ENCODE results near the gene KCNT2.

Gene KCNT2

DNA sequence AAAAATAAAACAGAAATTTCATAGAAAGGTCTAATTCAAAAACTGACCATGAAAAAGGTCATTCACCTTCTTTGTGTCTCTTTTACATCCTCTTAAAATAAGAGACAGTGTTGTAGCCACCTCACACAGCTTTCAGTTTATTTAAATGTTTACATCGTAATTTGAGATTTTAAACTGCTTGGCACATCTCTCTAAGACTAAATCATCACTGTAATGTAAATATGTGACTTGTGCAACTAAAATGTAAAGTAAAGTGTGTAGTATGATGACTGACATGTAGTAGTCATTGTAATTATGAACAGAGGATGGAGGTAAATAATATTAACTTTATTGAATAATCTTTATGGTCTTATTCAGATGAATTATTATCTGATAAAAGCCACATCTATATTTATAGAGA is 283.9 kb downstream of the KCNT2 start:
- Histone ChIP-seq H3K36me3 (ENCODE audit: insufficient read depth) (no peaks in the 10 kb centered on the region), H3K9ac (no peak overlapping the region), H3K4me1 (ENCODE audit: low read depth, poor library complexity, severe bottlenecking) (no peaks in the 10 kb centered on the region), H3K4me3 (IDR thresholded peaks at IDR 0.05; ENCODE audit: insufficient read depth, low read depth, low read length) (no peak overlapping the region), H3K79me2 (ENCODE audit: insufficient read depth, low read depth) (no peaks in the 10 kb centered on the region), H3K4me2 (no peak overlapping the region), H3K27ac (no peak overlapping the region), H2AFZ (ENCODE audit: low read depth) (no peak overlapping the region), H4K20me1 (ENCODE audit: insufficient read depth) (no peaks in the 10 kb centered on the region), H3K27me3 (ENCODE audit: insufficient read depth, low read depth) (no peaks in the 10 kb centered on the region)
- TF ChIP-seq, protein P1, sequence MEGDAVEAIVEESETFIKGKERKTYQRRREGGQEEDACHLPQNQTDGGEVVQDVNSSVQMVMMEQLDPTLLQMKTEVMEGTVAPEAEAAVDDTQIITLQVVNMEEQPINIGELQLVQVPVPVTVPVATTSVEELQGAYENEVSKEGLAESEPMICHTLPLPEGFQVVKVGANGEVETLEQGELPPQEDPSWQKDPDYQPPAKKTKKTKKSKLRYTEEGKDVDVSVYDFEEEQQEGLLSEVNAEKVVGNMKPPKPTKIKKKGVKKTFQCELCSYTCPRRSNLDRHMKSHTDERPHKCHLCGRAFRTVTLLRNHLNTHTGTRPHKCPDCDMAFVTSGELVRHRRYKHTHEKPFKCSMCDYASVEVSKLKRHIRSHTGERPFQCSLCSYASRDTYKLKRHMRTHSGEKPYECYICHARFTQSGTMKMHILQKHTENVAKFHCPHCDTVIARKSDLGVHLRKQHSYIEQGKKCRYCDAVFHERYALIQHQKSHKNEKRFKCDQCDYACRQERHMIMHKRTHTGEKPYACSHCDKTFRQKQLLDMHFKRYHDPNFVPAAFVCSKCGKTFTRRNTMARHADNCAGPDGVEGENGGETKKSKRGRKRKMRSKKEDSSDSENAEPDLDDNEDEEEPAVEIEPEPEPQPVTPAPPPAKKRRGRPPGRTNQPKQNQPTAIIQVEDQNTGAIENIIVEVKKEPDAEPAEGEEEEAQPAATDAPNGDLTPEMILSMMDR (conservative IDR thresholded peaks at IDR 0.05; ENCODE audit: low read depth, low read length), result no peak

DNA sequence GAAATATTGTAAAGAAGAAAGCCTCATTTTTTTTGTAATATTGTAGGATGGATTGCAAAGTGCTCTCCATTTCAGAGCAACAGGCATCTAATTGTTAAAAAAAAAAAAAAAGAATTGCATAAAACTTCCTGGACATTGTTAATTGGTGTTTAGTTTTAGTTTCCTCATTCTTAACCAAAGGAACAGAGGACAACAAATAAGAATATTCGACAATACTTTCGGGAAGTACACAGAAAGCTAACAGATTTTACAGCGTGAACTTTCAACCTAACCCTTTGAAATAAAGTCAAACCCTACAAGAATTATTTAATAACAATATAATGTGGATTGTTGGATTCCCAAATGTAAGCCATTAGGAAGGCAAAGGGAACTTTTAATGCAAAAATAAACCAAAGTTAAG is 284.4 kb downstream of the KCNT2 start:
- H2AFZ ChIP-seq (ENCODE audit: low read depth), result no peak overlapping the region
- H3K4me2 ChIP-seq, result no peak overlapping the region
- H3K36me3 ChIP-seq (ENCODE audit: insufficient read depth), result no peaks in the 10 kb centered on the region

DNA sequence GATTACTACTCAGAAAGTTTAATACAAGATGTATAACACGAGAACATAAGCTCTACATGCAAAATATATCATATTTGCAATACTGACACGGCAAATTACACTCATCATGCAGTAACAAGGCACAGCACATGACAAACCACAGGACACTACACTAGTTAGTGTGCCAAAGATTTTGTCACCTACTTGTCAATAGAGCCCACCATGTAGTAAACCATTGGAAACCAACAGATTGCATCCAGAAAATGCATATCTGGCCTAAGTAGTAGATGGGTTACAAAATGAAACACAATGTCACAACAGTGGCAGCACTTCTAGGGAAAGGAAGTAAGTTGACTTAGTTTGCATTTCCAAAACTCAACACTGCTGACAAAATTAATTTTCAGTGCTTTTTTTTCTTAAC is 288.9 kb downstream of the KCNT2 start:
- Histone ChIP-seq H3K36me3 (ENCODE audit: insufficient read depth) (no peaks in the 10 kb centered on the region), H3K27me3 (ENCODE audit: insufficient read depth, low read depth) (no peaks in the 10 kb centered on the region), H3K9ac (no peak overlapping the region), H3K4me3 (IDR thresholded peaks at IDR 0.05; ENCODE audit: insufficient read depth, low read depth, low read length) (no peak overlapping the region), H4K20me1 (ENCODE audit: insufficient read depth) (no peaks in the 10 kb centered on the region), H3K4me1 (ENCODE audit: low read depth, poor library complexity, severe bottlenecking) (no peaks in the 10 kb centered on the region), H2AFZ (ENCODE audit: low read depth) (no peak overlapping the region), H3K27ac (no peak overlapping the region), H3K79me2 (ENCODE audit: insufficient read depth, low read depth) (no peaks in the 10 kb centered on the region), H3K4me2 (no peak overlapping the region)
- TF ChIP-seq, protein P1 (conservative IDR thresholded peaks at IDR 0.05; ENCODE audit: low read depth, low read length), result no peak

More for the DNA sequence above, 284.4 kb downstream of the KCNT2 start:
- Histone ChIP-seq H3K4me1 (ENCODE audit: low read depth, poor library complexity, severe bottlenecking) (no peaks in the 10 kb centered on the region), H3K4me3 (IDR thresholded peaks at IDR 0.05; ENCODE audit: insufficient read depth, low read depth, low read length) (no peak overlapping the region), H3K27ac (no peak overlapping the region), H3K9ac (no peak overlapping the region), H3K79me2 (ENCODE audit: insufficient read depth, low read depth) (no peaks in the 10 kb centered on the region), H3K27me3 (ENCODE audit: insufficient read depth, low read depth) (no peaks in the 10 kb centered on the region), H4K20me1 (ENCODE audit: insufficient read depth) (no peaks in the 10 kb centered on the region)
- TF ChIP-seq, protein P1 (conservative IDR thresholded peaks at IDR 0.05; ENCODE audit: low read depth, low read length), result no peak

DNA sequence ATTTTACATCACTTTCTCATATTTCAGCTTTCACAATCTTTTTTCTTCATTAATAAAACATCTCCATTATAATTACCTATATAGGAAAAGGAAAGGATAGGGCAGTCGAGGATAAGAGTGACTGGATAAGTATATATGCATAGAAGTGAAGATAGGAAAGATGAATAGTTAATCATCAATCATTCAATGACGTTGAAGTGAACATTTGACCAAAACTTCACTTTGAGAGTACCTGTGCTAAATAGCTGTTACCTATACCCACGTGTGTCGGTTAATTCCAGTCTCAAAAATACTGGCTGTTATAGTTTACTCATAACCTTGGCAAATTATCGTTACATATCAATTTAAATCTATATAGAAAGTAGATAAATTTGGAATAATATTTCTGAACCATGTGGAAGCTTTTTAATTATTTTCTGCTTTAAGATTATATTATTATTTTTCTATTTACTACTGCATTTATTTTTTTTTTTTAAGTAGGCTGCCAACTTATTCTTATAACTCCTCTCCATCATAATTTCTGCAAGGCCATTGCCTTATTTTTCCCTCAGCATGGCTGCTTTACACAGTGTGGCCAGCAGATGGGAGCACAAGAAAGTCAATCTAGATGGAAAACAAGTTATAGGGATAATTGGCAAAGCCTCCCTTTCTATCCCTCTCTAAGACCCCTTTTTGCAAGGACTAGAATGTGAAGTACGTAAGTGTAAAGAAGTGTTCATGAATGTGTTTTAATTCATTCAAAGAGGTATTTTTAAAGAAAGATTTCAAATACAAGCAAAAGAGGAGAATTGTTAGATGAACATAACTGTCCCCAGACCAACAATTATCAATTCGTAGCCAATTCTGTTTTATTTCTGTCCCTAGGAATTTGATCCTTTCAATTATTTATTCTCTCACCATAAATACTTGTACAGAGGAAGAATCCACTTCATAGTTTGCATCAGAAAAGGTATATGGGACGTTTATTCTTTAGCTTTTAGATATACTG is 290.4 kb downstream of the KCNT2 start:
- no peaks in the 10 kb centered on the region for H3K79me2 ChIP-seq (ENCODE audit: insufficient read depth, low read depth)
- no peak overlapping the region for H3K9ac ChIP-seq
- no peak overlapping the region for H3K4me3 ChIP-seq (IDR thresholded peaks at IDR 0.05; ENCODE audit: insufficient read depth, low read depth, low read length)
- no peaks in the 10 kb centered on the region for H3K27me3 ChIP-seq (ENCODE audit: insufficient read depth, low read depth)
- no peak overlapping the region for H2AFZ ChIP-seq (ENCODE audit: low read depth)
- no peaks in the 10 kb centered on the region for H3K36me3 ChIP-seq (ENCODE audit: insufficient read depth)
- H3K4me1 ChIP-seq (ENCODE audit: low read depth, poor library complexity, severe bottlenecking), result no peaks in the 10 kb centered on the region
- no peak overlapping the region for H3K4me2 ChIP-seq
- H4K20me1 ChIP-seq (ENCODE audit: insufficient read depth), result no peaks in the 10 kb centered on the region
- TF ChIP-seq, protein P1 (conservative IDR thresholded peaks at IDR 0.05; ENCODE audit: low read depth, low read length), result peak; percentile 67
- no peak overlapping the region for H3K27ac ChIP-seq

All from KMS-11 (cell line).